ENCODE results near the gene CNRIP1.

CNRIP1 gene

DNA sequence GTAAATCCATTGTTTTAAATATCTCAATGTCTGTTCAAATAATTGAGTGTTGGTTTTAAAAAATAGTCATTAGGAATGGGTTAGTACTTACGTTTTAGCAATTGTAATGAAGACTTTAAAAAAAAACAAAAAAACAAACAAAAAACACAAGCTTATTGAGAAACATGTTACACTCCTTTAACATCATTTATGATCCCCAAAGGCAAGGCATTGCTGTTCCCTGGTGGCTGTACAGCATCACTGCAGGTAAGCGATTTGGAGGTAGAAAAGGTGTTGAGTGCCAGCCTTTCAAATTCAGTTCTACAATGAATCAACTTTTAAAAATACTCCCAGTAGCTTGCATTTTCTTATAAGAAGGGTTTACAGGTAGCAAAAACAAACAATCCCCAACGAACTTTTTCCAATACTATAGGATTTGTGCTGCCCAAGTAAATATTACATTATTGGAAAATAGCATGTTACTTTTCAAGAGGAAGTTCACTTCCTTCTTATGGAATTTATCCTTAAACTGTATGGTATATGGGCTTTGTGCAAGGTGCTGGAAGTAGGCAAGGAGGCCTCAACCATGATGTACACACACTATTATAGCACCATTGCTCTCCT is 27.5 kb downstream of the CNRIP1 start:
- no peak for DNase-seq (ENCODE audit: low read depth in 3 of 3)

DNA sequence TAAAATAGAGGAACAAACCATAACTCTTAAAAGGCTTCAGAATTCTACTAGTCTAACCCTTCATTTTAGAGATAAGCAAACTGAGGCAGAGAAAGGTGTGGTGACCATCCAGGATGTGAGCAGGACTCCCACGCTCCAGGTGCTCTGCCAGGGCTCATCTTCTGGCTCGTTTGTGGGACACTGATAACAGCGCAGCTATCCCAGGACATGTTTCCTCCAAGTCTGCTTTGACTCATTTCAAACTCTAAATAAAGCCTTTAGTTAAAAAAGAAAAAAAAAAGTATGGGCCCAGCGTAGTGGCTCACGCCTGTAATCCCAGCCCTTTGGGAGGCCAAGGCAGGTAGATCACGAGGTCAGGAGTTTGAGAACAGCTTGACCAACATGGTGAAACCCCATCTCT is 28.4 kb downstream of the CNRIP1 start:
- DNase-seq (ENCODE audit: low read depth in 3 of 3) = no peak

DNA sequence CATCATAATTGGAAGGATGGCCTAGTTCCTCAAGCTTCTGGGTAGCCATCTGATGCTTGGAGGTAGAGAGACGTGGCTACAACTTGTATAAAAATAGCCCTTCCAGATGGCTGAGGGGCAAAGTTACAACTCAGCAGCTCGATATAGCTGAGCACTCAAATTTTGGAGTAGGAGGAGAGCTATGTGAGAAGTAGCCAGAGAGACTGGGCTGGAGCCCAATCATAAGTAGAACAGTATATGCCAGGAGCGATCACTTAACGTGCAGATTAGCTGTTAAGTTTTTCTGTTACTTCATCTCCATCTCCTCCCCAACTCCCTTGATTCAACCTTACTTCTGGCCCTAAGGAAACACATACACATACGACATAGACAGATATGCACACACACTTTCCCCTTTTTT is 28.8 kb downstream of the CNRIP1 start:
- no peak for DNase-seq (ENCODE audit: low read depth in 3 of 3)

DNA sequence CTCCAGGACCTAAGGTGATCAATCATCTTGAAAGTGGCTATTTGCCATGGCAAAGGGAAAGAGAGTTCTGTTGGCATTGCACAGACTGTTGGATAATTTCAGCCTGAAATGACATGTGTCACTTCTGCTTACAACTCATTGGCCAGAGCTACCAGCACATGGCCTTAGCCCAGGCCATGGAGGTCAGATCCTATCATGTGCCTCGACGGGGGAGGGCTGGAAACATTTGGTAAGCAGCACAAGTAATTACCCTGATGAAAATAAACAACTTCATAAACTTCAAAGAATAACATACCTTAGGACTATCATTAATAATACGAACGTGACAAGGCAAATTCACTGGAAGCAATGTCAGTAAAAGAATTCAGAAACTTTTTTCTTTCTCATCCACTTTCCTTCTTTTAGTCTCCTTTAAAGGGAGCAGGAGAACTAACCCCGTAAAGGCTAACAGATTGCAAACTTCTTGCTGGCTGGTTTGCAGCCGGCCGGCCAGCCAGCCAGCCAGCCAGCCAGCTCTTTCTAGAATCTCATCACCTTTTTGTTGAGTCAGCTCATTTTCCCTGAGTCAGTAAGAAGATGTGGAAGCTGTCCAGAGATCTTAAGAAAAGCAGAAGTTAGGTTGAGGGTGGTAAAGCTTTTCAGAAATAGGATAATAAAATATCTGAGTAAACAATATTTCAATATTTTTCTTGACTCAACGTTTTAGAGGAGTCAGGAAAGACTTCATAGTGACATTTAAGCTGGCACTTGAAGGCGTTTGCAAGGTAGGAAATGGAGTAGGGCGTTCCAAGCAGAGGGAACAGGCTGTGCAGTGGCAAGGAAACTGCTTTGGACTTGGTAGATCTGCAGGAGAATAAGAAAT is 31.9 kb downstream of the CNRIP1 start:
- no peak for DNase-seq (ENCODE audit: low read depth in 3 of 3)

DNA sequence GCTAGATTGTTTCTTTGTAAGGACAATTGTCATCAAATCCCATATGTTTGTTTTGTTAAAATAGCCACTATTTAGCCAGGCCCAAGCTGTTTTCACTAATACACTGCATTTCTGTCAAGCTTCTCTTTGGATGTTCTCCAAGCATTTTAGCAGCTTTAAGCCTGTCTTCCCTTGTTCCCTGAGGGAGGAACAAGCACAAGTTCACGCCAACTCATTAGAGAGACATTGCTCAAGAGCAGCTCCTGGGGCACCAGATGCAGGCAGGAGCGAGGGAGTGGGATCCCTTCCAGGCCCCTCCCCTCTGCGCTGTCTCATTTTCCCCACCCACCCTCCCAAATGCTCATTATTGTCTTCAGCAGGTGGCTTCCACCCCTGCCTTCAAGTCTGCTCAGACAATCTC is 34.9 kb downstream of the CNRIP1 start:
- DNase-seq (ENCODE audit: low read depth in 3 of 3) = no peak

DNA sequence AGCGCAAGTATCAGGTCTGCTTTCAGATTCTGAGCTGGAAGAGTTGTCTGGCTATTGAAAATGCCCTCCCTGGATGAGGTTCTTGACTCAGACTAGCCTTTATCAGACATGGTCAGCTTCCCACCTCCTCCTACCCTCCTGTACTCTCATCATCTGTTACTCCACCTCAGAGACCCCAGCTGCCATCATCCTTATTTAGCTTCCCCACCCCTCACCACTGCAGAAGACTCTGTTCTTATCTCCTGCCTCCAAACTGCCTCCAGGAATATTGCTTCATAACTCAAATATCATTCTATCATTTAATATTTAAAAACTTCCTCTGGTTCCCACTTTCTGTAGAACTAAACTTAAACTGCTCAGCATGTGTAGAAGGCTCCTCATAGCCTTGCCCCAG is 36.3 kb downstream of the CNRIP1 start:
- no peak for DNase-seq (ENCODE audit: low read depth in 3 of 3)

DNA sequence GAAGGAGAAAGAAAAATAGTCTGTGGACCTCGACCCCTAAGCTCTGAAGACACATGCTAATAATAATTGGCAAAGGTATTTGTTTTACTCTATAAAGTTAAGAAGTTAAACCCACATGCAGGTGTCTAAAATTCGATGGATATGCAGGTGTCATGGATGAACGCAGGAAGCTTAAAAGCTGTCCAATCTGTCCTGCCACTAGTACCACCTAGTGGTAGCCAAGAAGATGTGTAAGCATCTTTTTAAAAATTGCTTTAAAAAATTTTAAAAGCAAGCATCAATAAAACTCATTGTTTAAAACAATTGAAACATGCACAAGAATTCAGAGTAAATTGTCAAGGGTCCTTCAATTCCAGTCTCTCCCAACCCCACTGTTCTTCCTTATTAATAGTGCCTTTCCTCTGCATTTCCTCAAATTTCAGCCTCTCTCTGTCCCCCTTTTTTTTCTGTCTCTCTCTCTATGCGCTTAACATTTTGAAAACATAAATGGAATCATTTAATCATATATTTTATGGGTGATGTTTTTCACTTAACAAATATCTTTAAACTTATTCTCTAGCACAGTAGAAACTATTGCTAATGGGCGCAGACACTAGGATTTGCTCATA is 36.8 kb downstream of the CNRIP1 start:
- DNase-seq (ENCODE audit: low read depth in 3 of 3) = no peak

DNA sequence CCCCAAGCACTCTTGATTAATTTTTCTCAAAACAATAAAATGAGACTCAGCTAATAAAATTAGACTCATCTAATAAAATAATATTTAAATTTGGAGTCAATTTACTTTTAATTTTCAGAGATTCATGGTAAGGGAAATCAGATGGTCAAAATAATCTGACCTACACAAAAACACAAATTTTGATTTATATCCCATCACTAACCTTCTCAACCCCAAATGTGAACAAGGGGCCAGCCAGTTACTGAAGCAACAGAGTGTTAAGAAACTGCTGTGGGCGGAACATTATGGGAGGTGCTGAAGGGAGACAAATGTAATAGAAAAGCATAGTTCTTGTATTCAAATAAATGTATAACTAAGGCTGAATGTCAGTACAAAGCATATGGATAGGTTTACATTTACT is 39.0 kb downstream of the CNRIP1 start:
- no peak for DNase-seq (ENCODE audit: low read depth in 3 of 3)

DNA sequence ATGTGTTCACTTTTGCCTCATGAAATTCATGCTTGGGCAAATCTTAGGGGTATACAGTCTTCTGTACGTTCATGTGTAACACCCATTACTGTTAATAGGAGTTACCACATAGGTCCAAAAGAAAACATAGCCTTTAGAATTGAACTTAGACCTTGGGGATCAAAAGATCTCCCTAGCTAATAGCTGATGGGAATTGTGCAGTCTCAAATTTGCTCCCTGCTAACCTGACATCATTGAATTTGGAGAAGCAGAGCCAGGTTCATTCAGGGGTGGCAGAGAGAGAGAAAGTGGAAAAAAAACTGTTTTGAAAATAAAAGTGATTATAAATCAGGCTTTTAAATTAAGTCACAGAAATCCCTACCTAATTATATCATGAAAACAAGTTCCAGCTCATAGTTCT is 39.4 kb downstream of the CNRIP1 start:
- DNase-seq (ENCODE audit: low read depth in 3 of 3) = no peak

DNA sequence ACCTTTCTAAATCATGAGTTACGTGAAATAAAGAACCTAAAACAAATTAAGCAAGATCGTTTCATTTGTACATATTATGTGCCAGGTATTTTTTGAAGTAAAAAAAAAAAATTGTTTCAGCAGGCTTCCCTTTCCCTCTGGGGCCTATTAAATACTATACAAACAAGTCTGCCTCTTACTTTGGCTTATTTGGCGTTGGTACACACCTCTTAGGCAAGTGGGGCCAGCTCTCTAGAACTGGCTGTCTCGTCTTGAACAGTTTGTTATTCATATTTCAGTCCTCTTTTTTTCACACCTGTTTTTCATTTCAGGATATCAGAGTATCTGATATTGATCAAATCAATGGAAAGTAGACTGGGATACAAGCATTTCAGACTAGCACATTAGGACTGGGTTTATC is 40.1 kb downstream of the CNRIP1 start:
- DNase-seq (ENCODE audit: low read depth in 3 of 3) = no peak

DNA sequence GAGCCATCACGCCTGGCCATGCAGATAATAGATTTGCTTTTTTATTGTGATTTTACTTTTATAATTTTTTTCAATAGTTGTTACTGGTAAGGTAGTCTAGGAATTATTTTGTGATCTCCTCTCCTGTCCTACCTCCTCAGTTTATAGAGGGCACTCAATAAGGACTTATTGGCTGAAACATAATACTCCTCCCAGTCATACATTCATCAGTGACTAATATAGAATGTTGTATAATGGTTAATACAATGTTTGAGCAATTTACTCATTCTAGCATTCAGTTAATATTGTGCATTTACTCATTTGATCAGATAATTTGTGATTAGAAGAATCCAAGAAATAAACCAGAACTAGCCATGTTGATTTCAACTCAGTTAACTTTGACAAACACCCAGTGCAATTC is 41.6 kb downstream of the CNRIP1 start:
- DNase-seq (ENCODE audit: low read depth in 3 of 3) = no peak

DNA sequence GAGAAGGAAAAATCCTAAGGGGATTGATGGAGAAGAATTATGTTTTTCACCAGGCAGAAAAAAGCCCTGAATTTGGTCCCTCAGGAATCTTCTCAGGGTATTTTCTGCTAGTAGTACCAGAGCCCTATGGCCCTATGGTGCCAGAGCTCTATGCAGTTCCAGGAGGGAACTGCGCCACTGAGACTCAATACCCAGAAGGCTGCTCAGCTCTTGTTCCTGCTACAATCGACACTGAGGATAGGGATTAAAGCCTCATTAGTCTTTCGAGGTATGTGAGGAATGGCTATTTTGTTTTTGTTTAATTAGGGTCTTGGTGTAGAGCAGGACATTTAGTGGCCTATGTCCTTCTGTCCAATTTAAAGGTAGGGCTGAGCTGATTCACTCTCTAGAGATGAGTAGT is 45.7 kb downstream of the CNRIP1 start:
- no peak for DNase-seq (ENCODE audit: low read depth in 3 of 3)

DNA sequence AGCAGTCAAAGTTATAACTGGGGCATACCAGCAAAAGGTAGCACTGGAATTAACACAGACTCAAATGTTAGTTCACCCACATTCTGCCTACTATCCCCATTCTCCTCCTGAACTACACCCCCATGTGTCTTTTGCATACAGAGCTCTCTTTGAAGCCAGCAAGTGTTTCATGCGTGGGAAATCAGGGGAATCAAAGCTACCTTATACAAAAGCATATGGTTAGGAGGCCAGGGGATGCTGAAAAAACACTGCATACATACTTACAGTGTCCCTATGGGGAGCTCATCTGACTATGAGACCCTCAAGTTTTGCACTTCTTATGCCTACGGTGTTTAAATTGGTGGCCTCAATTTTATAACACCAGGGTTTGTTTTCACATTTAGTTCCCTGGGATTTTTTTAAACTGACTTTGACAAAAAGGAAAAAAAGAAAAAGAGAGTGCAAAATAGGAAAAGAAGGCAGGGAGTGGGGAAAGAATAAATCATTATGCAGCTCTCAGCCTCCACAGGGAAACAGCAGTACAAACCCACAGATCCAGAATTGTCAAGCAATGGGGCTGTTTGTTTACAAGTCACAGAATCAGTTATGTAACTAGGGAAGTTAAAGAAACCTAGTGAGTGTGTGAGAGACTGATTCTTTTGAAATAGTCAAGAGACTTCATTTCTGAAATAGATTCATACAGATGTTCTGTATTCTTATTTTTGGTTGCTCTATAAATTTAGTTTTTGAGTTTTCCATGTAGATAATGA is 47.3 kb downstream of the CNRIP1 start:
- no peak for DNase-seq (ENCODE audit: low read depth in 3 of 3)

DNA sequence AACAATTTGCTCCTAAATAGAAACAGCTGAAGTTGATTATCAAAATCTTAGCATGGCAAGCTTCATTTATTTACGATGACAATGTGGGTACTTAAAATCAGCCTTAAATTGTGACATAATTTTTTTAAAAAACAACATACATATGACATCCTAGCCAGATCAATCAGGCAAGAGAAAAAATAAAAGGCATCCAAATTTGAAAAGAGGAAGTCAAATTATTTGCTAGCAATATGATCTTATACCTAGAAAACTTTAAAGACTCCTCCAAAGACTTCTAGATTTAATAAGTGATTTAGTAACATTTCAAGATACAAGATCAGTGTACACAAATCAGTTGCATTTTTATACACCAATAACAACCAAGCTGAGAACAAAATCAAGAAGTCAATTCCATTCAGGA is 53.1 kb downstream of the CNRIP1 start:
- no peak for DNase-seq (ENCODE audit: low read depth in 3 of 3)

DNA sequence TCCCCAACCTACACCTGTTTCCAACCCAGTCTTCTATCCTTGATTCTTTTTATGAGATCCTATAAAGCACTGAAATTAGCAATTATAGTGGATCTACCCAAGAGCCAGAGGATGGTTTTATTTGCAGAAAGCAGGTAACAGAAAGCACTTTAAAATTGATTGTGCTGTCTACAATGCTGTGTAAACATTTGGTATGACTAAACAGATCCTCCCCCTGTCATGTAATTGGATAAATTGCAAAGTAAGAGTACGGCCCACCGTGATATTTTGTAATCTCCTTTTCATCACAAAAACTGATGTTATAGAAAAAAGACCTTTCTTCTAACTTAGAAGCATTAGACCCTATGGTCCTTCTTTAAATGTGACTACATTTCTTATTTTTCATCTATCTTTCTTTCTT is 56.1 kb downstream of the CNRIP1 start:
- no peak for DNase-seq (ENCODE audit: low read depth in 3 of 3)

DNA sequence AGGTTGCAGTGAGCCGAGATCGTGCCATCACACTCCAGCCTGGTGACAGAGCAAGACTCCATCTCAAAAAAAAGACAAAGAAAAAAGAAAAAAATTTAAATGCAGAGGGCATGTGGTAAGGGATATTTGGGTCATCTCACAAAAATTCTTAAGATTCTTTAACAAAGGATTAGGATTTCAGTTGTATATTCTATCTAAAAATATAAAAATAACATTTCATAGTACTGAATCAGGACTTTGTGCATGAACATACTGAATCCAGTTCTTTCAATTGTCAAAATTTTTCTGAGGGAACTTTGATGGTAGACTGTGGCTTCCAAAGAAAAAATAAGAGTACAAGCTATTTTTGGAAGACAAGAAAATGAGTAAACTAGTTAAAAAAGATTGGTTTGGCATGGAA is 60.9 kb downstream of the CNRIP1 start:
- DNase-seq (ENCODE audit: low read depth in 3 of 3) = no peak

DNA sequence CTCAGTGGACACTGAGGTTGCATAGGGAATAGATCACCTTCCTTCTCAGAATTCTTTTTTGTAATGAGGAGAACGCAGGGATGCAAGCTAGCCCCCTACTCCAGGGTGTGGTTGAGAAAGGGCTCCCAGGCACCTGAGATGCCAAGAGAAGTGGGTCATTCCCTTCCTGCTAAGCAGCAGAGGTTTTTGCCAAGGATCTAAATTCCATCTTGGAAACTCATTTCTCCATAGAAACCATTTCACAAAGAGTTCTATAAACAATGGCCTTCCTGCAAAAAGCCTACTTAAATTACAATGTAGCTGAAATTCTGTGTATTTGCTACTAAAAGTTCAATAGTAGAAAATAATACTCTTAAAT is 63.7 kb downstream of the CNRIP1 start:
- DNase-seq (ENCODE audit: low read depth in 3 of 3) = no peak

DNA sequence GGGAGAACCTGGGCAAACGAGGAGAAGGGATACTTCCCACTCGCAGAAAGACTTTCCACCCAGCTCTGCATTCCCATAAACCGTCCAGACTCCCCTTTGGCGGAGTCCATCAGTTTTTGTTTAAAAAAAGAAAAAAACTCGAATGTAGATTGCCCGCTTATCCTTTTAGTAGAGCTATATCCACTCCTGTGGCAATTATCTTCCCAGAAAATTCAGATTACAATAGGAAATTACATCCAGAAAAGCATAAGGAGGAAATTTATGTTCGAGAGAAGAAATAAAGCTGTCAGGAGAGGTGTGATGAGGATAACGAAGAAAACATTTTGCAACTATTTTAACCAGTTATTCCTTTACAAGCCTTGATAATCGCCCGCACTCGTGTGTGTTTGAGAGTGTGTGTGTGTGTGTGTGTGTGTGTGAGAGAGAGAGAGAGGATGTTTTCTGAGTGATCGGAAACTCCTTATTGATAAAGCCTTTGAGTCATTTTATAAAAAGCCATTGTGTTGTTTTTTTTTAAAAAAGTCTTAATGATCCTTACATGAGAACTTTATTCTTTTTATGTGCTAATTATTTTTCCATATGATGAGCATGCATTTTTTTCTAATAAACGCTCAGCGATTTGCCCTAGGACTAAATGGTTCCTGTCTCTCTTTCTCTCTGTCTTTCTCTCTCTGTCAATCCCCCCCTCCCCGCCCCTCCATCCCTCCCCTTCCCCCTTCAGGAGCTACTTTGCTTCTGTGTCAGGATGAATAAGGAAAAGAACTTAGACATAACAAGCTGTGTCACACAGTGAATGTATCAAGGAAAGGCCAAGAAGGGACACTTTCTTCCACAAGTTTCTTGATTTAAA is 66.3 kb downstream of the CNRIP1 start:
- peak in 1 of 3 experiments; percentile 42 for DNase-seq (ENCODE audit: low read depth in 3 of 3)

DNA sequence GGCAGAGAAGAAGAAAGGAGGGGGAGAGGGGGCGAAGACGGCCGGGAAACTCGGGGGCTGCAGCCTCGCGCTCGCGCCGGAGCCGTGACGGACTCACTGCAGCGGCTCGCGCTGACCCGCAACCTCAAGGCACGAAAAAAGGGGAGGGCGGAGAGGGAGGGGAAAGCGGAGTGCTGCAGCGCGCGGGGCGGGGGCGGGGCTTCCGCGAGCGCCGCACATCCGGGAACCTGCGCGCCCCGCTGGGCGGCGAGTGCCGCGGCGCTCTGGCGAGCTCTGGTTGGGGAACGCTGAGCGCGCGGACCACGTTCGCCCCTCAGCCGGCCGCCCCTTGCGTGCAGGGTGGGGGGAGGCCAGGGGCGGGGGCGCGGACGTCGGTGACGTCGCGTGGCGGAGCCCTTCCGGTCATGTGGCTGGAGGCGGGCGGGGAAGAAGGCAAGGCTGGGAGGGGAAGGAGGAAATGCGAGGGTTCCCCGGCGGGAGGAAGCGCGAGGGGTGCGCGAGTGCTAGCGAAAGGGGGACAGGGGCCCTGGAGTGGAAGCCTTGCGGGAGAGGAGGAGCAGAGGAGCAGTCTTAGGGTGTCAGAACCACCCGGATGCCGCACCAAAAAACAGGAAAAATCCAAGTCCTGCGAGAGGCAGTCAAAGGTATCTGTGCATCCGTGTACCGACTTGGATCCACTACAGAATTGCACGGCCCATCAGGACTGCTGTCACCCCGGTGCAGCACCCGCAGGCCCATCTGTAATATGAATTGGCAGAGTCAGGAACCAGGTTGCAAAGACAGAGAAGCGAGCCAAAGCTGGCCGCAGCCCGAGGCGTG is 67.1 kb downstream of the CNRIP1 start, which contains the start of gene PPP3R1:
Gene PPP3R1 (minus strand): TSS at position 133 of the 819 bp plus-strand sequence. CDS start 405 bp downstream, outside the sequence.
- peak; percentile 82 to 86 (median 84) for DNase-seq (ENCODE audit: low read depth in 3 of 3)

DNA sequence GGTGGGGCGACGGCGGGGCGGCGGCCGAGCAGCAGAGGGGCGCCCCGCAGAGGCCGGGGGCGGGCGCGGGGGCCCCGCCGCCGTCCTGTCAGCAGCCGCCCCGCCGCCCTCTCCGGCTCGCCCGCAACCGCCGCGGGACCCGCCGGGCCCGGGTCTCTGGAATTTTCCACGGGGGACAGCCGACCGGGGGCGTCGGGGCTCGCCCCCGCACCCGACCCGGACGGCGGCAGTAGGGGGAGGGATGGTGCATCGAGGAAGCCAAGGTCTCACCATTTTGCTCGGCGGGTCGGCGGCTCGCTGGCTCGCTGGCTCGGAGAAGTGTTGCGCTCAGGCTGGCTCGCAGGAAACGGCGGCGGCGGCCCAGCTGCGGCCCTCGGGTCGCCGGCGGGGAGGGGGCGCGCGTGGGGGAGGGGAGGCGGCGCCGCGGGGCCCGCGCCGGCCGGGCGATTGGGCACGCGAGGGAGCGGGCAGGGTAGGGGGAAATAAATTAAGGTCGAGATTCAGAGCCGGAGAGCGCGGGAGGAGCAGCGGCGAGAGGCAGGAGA is 67.8 kb downstream of the CNRIP1 start:
- DNase-seq (ENCODE audit: low read depth in 3 of 3) = peak; percentile 39 to 43 (median 42)
